GM19372 (cell line): ENCODE measurements around the gene PLCG2.
A peak's percentile ranks its signal among the peaks of the same experiment; 100 is the strongest.
"Not testable (repeated sequence)": the region's sequence is repeated elsewhere in the genome, so short reads cannot be mapped to it uniquely, and the experiment has no call there.

Source experiments
- ATAC-seq: cut with Tn5 transposase; IDR thresholded peaks from one replicate; pipeline ENCODE4 v1.9.1; 2021; ENCODE audit warnings: mild to moderate bottlenecking, low read depth, moderate library complexity; ENCODE audit not compliant: unreplicated experiment

Gene PLCG2

DNA sequence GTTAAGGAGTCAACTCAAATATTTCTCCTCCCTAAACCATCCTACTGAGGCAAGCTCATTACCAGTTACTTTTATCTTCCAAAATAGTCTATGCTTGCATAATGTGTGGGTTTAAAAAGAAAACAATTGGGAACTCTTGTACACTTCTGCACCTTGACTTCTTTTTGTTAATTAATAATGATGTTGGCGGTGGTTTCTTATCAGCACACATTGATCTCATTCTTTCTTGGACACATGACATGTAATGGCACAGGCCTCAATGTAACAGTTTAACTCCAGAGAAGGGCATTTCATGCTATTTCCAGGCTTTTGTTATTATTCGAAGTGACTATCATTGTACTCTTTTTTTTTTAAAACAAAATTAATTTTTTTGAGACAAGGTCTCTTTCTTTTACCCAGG, 7.8 kb downstream of the PLCG2 start:
- ATAC-seq, result no peak

DNA sequence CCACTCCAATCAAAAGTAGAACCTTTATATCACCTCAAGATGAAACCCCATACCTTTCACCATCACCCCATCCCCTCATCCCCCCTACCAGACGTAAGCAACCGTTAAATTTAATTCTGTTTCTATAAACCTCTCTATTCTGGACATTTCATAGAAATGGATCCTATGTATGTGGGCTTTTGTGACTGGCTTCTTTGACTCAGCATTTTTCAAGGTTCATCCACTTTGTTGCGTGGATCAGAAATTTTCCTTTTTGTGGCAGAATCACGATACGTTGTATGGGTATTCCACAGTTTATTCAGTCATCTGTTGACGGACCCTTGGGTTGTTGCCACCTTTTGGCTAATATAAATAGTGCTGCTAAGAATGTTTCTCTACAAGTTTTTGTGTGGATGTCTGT, 8.6 kb downstream of the PLCG2 start:
- ATAC-seq, result no peak

- no peak for ATAC-seq
Observed at GRCh38 chr16:81790277-81790676, 11.2 kb downstream of the PLCG2 start.

DNA sequence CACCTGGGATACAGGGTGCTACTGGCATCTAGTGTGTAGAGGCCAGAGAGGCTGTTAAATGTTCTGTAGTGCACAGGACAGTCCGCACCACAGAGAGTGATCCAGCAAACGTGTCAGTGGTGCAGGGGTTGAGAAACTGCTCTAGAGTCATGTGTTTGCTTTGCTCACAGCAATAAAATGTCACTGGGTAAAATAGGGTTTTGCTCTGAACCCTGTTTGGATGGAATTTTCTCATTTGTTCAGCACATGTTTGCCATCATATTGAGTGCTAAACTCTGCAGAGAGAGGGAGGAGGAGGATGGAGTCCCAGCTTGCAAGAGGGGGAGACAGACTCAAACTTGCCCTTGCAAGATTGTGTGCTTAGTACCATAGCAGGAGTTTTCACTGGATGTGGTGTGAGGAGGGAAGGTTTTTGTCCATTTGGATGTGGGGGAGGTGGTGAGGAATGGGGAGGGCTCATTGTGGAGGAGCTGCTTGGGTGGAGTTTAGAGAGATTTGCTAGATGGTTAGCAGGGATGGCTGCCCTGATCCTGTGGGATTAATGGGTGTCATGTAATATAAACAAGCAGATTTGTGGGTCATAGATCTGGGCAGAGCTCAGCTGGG, 11.8 kb downstream of the PLCG2 start:
- no peak for ATAC-seq

DNA sequence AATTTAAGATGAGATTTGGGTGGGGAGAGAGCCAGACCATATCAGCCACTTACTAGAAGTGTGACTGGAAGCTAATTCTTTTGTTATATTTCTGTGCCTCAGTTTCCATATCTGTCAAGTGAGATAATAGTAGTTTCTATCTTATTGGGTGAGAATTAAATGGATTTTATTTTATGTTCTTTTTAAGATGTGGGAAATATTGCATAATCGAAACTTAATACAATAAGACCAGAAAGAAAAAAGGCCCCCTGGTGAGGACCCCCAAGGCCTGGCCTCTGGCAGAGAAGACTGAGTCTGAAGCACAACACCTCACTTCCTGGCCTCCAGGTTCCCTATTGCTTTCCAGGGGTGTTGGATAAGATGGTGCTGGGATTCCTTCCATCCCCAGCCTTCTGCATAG, 13.7 kb downstream of the PLCG2 start:
- no peak for ATAC-seq

GRCh38 chr16:81795193-81795592, 16.1 kb downstream of the PLCG2 start:
- no peak for ATAC-seq

DNA sequence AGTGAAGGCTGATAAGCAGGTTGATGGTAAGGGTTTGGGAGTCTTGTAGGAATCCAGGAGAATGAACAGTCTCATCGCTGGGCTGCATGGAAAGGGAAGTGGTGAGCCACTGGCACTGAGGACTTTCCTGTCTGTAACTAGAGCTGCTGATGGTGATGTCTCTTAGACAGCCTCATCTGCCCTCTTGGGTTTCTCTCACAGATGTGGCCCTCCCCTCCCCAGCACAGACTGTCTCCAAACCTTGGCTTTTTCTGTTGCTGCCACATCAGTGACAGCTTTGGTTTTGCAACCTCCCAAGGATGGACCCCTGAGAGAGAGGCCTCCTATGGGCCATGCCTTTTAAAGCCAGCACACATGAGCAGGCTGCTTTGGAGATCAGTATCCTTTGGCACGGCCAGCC, 16.9 kb downstream of the PLCG2 start:
- ATAC-seq, result no peak

DNA sequence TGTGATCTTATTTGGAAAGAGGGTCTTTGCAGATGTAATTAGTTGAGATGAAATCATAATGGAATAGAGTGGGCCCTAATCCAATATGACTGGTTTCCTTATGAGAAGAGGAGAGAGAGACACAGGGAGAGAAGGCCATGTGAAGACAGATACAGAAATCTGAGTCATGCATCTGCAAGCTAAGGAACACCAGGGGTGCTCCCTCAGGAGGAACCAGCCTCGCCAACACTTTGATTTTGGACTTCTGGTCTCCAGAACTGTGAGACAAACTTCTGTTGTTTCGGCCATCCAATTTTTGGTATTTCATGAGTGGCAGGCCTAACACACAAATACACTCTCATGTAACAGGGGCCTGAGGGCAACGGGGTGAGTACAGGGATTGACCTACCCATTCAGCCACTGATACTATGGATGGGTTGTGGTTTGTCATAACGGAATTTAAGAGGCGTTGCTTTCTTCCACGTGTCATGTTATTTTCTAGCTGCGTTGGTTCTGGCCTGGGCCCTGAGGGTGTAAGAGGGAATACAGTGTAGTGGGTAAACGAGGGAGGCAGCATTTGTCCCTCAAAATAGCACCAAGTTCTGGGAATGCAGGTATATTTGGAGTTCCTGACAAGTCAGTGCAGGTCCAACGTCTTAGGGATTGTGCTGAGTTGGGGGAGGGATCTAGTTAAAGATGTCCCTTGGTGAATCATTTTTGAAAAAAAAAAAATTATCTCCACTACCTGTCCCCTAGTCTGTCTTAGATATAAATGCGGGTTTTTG, 17.7 kb downstream of the PLCG2 start:
- no peak for ATAC-seq

GRCh38 chr16:81797443-81797842, 18.4 kb downstream of the PLCG2 start:
- no peak for ATAC-seq

- ATAC-seq, result peak; percentile 50
Observed at GRCh38 chr16:81798311-81799137, 19.4 kb downstream of the PLCG2 start.

GRCh38 chr16:81799138-81799504, 20.0 kb downstream of the PLCG2 start:
- ATAC-seq, result no peak

DNA sequence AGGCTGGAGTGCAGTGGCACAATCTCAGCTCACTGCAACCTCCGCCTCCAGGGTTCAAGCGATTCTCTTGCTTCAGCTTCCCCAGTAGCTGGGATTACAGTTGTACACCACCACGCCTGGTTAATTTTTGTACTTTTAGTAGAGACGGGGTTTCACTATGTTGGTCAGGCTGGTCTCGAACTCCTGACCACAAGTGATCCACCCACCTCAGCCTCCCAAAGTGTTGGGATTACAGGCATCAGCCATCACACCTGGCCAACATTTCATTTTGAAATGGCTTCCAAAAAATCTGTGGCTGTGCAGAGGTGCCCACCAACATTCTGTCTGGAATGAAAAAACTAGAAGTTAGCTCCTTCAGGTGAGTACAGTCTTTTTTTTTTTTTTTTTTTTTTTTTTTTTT, 22.6 kb downstream of the PLCG2 start:
- ATAC-seq, result not testable (repeated sequence)

DNA sequence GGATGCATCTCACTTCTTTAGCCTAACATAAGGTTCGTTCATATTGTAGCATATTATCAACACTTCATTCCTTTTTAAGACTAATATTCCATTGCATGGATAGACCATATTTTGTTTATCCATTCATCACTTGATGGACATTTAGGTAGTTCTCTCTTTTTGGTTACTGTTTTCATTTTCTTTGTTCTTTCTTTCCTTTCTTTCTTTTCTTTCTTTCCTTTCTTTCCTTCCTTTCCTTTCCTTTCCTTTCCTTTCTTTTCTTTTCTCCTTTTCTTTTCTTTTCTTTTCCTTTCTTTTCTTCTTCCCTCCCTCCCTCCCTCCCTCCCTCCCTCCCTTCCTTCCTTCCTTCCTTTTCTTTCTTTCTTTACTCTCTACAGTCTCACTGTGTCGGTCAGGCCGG, 24.2 kb downstream of the PLCG2 start:
- no peak for ATAC-seq

DNA sequence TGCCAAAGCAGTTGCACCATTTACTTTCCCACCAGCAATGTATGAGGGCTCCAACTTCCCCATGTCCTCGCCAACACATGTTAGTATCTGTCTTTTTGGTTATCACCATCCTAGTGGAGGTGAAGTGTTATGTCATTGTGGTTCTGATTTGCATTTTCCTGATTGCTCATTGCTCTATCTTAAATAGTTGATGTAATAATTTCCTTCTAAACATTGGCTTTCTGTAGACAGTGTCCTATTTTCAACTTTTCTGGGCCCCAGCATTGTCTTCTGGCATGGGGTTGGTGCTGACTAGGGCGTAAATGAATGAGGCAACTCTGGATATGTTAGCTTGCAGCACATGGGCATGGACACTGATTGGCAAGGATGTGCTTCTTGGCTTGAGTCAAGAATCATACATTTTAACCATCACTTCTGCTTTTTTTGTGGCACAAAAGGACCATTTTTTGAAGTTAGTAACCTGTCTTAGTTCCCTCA, 25.1 kb downstream of the PLCG2 start:
- ATAC-seq, result no peak

DNA sequence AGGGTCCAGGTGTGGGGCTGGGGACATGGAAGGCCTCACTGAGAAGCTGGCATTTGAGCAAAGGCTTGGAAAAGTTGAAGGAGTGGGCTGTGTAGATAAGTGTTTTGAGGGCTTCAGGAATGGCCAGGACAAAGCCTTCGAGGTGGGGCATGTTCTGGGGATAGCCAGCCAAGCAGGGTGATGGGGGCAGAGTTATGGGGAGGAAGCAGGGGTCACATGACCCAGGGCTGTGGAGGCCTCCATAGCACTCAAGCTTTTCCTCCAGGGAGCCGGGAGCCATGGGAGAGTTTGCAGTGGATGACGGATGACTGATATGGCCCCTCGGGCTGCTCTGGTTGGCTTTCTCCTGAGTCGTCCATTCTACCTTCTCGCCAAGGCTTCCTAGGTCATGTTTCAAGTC, 27.6 kb downstream of the PLCG2 start:
- ATAC-seq, result no peak

DNA sequence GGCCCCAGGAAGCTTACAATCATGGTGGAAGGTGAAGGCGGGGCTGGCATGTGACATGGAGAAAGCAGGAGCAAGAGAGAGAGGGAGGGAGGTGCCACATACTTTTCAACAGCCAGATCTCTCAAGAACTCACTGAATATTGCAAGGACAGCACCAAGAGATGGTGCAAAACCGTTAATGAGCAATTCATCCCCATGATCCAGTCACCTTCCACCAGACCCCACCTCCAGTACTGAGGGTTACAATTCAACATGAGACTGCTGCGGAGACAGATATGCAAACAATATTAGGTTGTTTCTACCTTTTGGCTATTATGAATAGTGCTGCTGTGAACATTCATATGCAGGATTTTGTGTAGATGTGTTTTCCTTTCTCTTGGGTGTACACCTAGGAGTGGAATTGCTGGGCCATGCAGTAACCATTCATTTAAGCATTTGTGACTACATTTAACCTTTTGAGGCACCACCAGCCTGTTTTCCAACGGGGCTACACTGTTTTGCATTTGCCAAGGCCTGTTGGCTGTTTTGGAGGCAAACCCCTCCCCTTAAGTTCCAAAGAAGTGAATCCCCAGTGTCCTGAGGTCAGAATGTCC, 28.8 kb downstream of the PLCG2 start:
- ATAC-seq, result no peak

- peak; percentile 65 for ATAC-seq
Observed at GRCh38 chr16:81808933-81809480, 29.9 kb downstream of the PLCG2 start.

- no peak for ATAC-seq
Observed at GRCh38 chr16:81809567-81809966, 30.5 kb downstream of the PLCG2 start.

- no peak for ATAC-seq
Observed at GRCh38 chr16:81810361-81810760, 31.3 kb downstream of the PLCG2 start.

DNA sequence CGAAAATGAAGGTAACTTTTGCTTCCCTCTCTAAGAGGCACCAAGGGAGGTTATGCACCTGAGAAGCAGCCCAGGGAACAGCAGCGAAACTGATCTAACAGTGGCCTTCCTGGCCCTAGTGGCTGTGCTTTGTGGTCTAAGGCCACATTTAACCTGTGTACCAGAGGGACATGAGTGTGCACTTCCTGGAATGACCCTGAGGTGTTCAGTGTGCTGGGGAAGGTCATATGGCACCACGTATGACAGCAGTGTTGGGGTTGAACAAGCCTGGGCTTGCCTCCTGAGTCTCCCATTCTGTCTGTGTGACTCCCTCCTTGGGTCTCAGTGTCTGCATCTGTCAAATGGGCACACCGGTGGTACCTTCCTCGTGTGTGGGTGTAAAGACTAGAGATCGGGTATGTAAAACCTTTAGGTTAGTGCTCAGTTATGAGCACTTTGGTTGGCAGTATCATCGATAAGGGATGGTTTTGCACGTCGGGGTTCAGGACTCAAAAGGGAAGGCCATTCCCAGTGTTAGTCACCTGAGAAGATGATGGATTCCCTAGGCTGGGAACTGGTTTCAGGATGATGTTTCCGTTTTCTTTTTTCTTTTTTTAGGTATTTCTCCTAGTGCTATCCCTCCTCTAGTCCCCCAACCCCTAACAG, 31.9 kb downstream of the PLCG2 start:
- peak; percentile 43 for ATAC-seq
